K562 (cell line): ENCODE data around the gene GALNT9. TPM values are rescaled to one million over a fixed set of nuclear protein-coding genes. Genes with fewer than 3 reads are reported as not detected.

Experiments
- ATAC-seq: fragments of 200-7000 bp; cut with Tn5 transposase; 3 replicates; pipeline ENCODE4 v1.9.1; 2020; ENCODE audit warnings: moderate library complexity
- BruUV-seq: library from RNA; stranded (reverse); fragments of 400-500 nt; replicated peaks from 2 replicates; lab custom pipeline; 2021; lab: Mats Ljungman, UMichigan
- CTCF ChIA-PET: fragments of 300-600 bp; formaldehyde crosslinking; extraction: SDS; loops from one replicate; lab custom pipeline; 2021; ENCODE audit warnings: low intra/inter-chr PET ratio; lab: Yijun Ruan, JAX
- POLR2A ChIA-PET: fragments of 300-600, 350-650 bp; sonication (Branson Sonifier 250); formaldehyde crosslinking; extraction: SDS; loops from one replicate; lab custom pipeline; 2021; ENCODE audit warnings: antibody characterized with exemption, inconsistent platforms; lab: Yijun Ruan, JAX
- DNase-seq, 4 experiments: peaks; one replicate each; pipeline versions ENCODE4 v3.0.0 to v3.0.0-alpha.2; 2011 to 2018; ENCODE audit warnings: low spot score in 3 of 4, mixed read lengths in 3 of 4; ENCODE audit errors: extremely low read depth in 1 of 4
- FAIRE-seq: peaks from 2 replicates; lab custom pipeline; 2011; peaks lifted over from hg19 to GRCh38; lab: Jason Lieb, UNC
- H2AFZ ChIP-seq: 2 replicates; pipeline ENCODE4 v1.6.0; 2011; ENCODE audit warnings: low read depth, low read length, control low read depth, inconsistent platforms
- H3K27ac ChIP-seq: fragments of 200-600 bp; 3 replicates; pipeline ENCODE4 v1.8.0; 2011; ENCODE audit warnings: low read depth, mild to moderate bottlenecking, control low read depth, inconsistent platforms, low read length, moderate library complexity, mixed read lengths; ENCODE audit errors: extremely low read depth
- H3K27me3 ChIP-seq, 2 experiments: fragments of 300-600 bp in 1 of 2; 2 replicates in 1 of 2; 3 replicates in 1 of 2; pipeline versions ENCODE4 v1.6.0 to v1.8.0; 2011; ENCODE audit warnings: inconsistent platforms in 2 of 2, low read length in 2 of 2, mild to moderate bottlenecking in 1 of 2, mixed read lengths in 1 of 2, moderate library complexity in 1 of 2; ENCODE audit not compliant: control insufficient read depth in 2 of 2, insufficient read depth in 2 of 2
- H3K36me3 ChIP-seq: fragments of 300-600 bp; 3 replicates; pipeline ENCODE4 v1.8.0; 2011; ENCODE audit warnings: mild to moderate bottlenecking, low read length, inconsistent platforms; ENCODE audit not compliant: control insufficient read depth, insufficient read depth
- H3K4me1 ChIP-seq, 2 experiments: fragments of 200-600 bp in 1 of 2; replicated peaks in 1 of 2; 2 replicates in 1 of 2; 3 replicates in 1 of 2; pipeline versions ENCODE4 v1.5.1 to v1.8.0; 2011; ENCODE audit warnings: inconsistent platforms in 2 of 2, low read length in 2 of 2, mild to moderate bottlenecking in 1 of 2, mixed read lengths in 1 of 2, moderate library complexity in 1 of 2; ENCODE audit not compliant: control insufficient read depth in 2 of 2, insufficient read depth in 2 of 2
- H3K4me2 ChIP-seq: 2 replicates; pipeline ENCODE4 v1.6.1; 2011; ENCODE audit warnings: low read length, control low read depth, inconsistent platforms, mixed read lengths; ENCODE audit not compliant: insufficient read depth
- H3K4me3 ChIP-seq: fragments of 200-600 bp; sonication (generic), shearing (Covaris generic); 2 replicates; pipeline ENCODE4 v1.5.1; 2016; ENCODE audit warnings: control low read depth, inconsistent platforms
- H3K79me2 ChIP-seq: fragments of 200-600 bp; 3 replicates; pipeline ENCODE4 v1.8.0; 2011; ENCODE audit warnings: low read length, inconsistent platforms; ENCODE audit not compliant: control insufficient read depth, insufficient read depth
- H3K9ac ChIP-seq, 2 experiments: 2 replicates each; pipeline versions ENCODE4 v1.6.0 to v1.6.1; 2011; ENCODE audit warnings: low read depth in 2 of 2, low read length in 2 of 2, control low read depth in 1 of 2, inconsistent platforms in 1 of 2, mild to moderate bottlenecking in 1 of 2, mixed read lengths in 1 of 2; ENCODE audit not compliant: insufficient read depth in 1 of 2
- H3K9me1 ChIP-seq: one replicate; pipeline ENCODE4 v1.6.0; 2011; ENCODE audit warnings: inconsistent platforms, mild to moderate bottlenecking, low read length, moderate library complexity; ENCODE audit not compliant: control insufficient read depth, insufficient read depth
- H3K9me3 ChIP-seq: replicated peaks from 2 replicates; pipeline ENCODE4 v1.5.1; 2011; ENCODE audit warnings: low read depth, low read length, inconsistent platforms; ENCODE audit not compliant: control insufficient read depth, insufficient read depth
- H4K20me1 ChIP-seq: replicated peaks from 2 replicates; pipeline ENCODE4 v1.6.1; 2011; ENCODE audit warnings: low read length, inconsistent platforms, mixed read lengths; ENCODE audit not compliant: control insufficient read depth, insufficient read depth
- DPF2 ChIP-seq: fragments of 450-650 bp; IDR thresholded peaks from 2 replicates; pipeline ENCODE4 v1.6.1; 2016
- KLF13 ChIP-seq: fragments of 450-650 bp; IDR thresholded peaks from 2 replicates; pipeline ENCODE4 v1.6.1; 2016; ENCODE audit warnings: missing genetic modification characterization, low read depth, mild to moderate bottlenecking, missing compliant biosample characterization, moderate library complexity, borderline replicate concordance
- NFYB ChIP-seq: IDR thresholded peaks from 2 replicates; pipeline ENCODE4 v1.6.1; 2011; ENCODE audit warnings: mild to moderate bottlenecking, moderate library complexity; ENCODE audit not compliant: insufficient read length; ENCODE audit errors: extremely low read depth
- RCOR1 ChIP-seq, 2 experiments: IDR thresholded peaks; 2 replicates each; pipeline ENCODE4 v1.6.1; 2012; ENCODE audit warnings: low read depth in 2 of 2, low read length in 2 of 2, borderline replicate concordance in 1 of 2, improper control_type of control experiment in 1 of 2
- TAF7 ChIP-seq: fragments of 450-650 bp; IDR thresholded peaks from 2 replicates; pipeline ENCODE4 v1.6.1; 2016; ENCODE audit warnings: missing genetic modification characterization, missing compliant biosample characterization
- TAF9B ChIP-seq: fragments of 450-650 bp; IDR thresholded peaks from 2 replicates; pipeline ENCODE4 v1.6.1; 2018; ENCODE audit warnings: mild to moderate bottlenecking; ENCODE audit not compliant: partially characterized antibody
- ZNF239 ChIP-seq: fragments of 250-450 bp; sonication (Bioruptor Pico); IDR thresholded peaks from 2 replicates; pipeline ENCODE4 v1.4.0; 2020; ENCODE audit warnings: mild to moderate bottlenecking
- ZNF639 ChIP-seq, 2 experiments: fragments of 200-800 bp in 1 of 2; sonication (Bioruptor generic) in 1 of 2; sonication (generic) in 1 of 2; formaldehyde crosslinking in 1 of 2; IDR thresholded peaks in 1 of 2; conservative IDR thresholded peaks in 1 of 2; 2 replicates each; pipeline versions ENCODE4 v1.5.0 to v1.6.1; 2016 to 2020; ENCODE audit warnings: missing compliant biosample characterization in 1 of 2, missing genetic modification characterization in 1 of 2, missing genetic modification reagents in 1 of 2
- ZNF696 ChIP-seq: fragments of 250-450 bp; sonication (Bioruptor Pico); conservative IDR thresholded peaks from 2 replicates; pipeline ENCODE4 v1.4.0; 2020; ENCODE audit warnings: mild to moderate bottlenecking, moderate library complexity
- ZSCAN32 ChIP-seq: fragments of 450-650 bp; formaldehyde crosslinking; IDR thresholded peaks from 2 replicates; pipeline ENCODE4 v1.4.0; 2020; ENCODE audit warnings: mild to moderate bottlenecking, moderate library complexity
- WGBS: fragments of 100-300 bp; shearing (Covaris generic); methylation state at CpG from one replicate; pipeline ENCODE4 v1.1.6; 2016; ENCODE audit warnings: low coverage, mixed read lengths; ENCODE audit not compliant: insufficient coverage; ENCODE audit errors: missing lambda C conversion rate; 5-methylcytosine and 5-hydroxymethylcytosine counted together
- in situ Hi-C: fragments of 300-500 bp; cut with MboI; formaldehyde crosslinking; loops from 4 replicates; pipeline ENCODE4 v1.15.0; 2018; ENCODE audit warnings: inconsistent platforms, mixed read lengths
- intact Hi-C: fragments of 100-400 bp; cut with micrococcal nuclease; formaldehyde crosslinking; loops from 2 replicates; pipeline ENCODE4 v1.14.2; 2022
- polyA plus RNA-seq, 8 experiments: library from polyadenylated mRNA; depleted of rRNA in 4 of 8; stranded (reverse) in 5 of 8; unstranded in 3 of 8; fragments of >200 nt; fragmentation: Nextera tagmentation in 2 of 8; fragmentation: Illumina TruSeq in 1 of 8; extraction: Ambion mirVana in 2 of 8; extraction: Trizol in 1 of 8; gene quantifications; 2 replicates each; pipeline versions ENCODE4 v1.2.1 to v1.2.3, GENCODE V29; 2011 to 2014; ENCODE audit warnings: inconsistent platforms in 1 of 8, missing spikeins in 1 of 8
- total RNA-seq, 7 experiments: library from RNA; depleted of rRNA in 6 of 7; stranded (reverse); fragments of >200 nt in 6 of 7; fragmentation: Illumina TruSeq in 2 of 7; extraction: Trizol in 2 of 7; gene quantifications; 2 replicates each; pipeline versions ENCODE4 v1.2.1 to v1.2.3, GENCODE V29; 2011 to 2021; ENCODE audit warnings: low replicate concordance in 1 of 7

GALNT9 gene
- total and polyA plus RNA-seq, 9 of the 15 experiments (the other 6 are each of a cell fraction or from before 2014, with no cell fraction given) = not detected

- no peak for TF ChIP-seq NFYB
- no peak for TF ChIP-seq RCOR1 (IDR thresholded peaks at IDR 0.05; ENCODE audit: borderline replicate concordance in 1 of 2, low read depth in 2 of 2, low read length in 2 of 2)
- no peak for TF ChIP-seq ZNF239 (CRISPR knock-in tag)
These were observed 45.4 kb upstream of the GALNT9 start (continued) for GRCh38 chr12:132374612-132375445.

- H4K20me1 ChIP-seq = no peaks in the 10 kb centered on the region
- H3K4me2 ChIP-seq = no peak overlapping the region
- POLR2A ChIA-PET = no interaction called here
- no peak for FAIRE-seq
- CTCF ChIA-PET = interaction anchor here (0.9 kb wide), 1 partner anchor 14 kb away, joined by 6 read pairs; no protein-coding TSS in a partner anchor
- TF ChIP-seq ZSCAN32 (CRISPR knock-in tag) (no peak), TAF9B (no peak), DPF2 (no peak), ZNF639 (CRISPR knock-in tag; conservative IDR thresholded peaks at IDR 0.05 in 1 of 2, IDR thresholded peaks at IDR 0.05 in 1 of 2) (no peak), KLF13 (no peak), ZNF696 (CRISPR knock-in tag) (no peak), TAF7 (tag) (no peak)
- H3K9ac ChIP-seq = no peak overlapping the region
- peak; percentile 51; the same call in 2 of the 3 replicates for ATAC-seq
- no peaks in the 10 kb centered on the region for H3K9me3 ChIP-seq
- in situ Hi-C loops = no loop called here
- H2AFZ ChIP-seq = no peak overlapping the region
- H3K4me3 ChIP-seq = no peak overlapping the region
- no peak overlapping the region for H3K27ac ChIP-seq
- DNase-seq = no peak
- no peaks in the 10 kb centered on the region for H3K4me1 ChIP-seq
- 2% methylated on average over 27 of the region's 28 CpGs for WGBS
- H3K79me2 ChIP-seq = no peaks in the 10 kb centered on the region
- H3K36me3 ChIP-seq = no peaks in the 10 kb centered on the region
- no TSS peak for BruUV-seq
- no peaks in the 10 kb centered on the region for H3K9me1 ChIP-seq
- intact Hi-C loops = no loop called here
- peaks cover 17 to 55% of the 10 kb centered on the region in 2 experiments; a peak in 4 of 5 replicates for H3K27me3 ChIP-seq
These were observed 44.7 kb upstream of the GALNT9 start for GRCh38 chr12:132373901-132374611.
